Umbilical cord (tissue), 2 donors: ENCODE results near the gene HNRNPM. TPM values are rescaled to one million over a fixed set of nuclear protein-coding genes. Genes with fewer than 3 reads are reported as not detected.

ENCODE experiments used
- DNase-seq: peaks from one replicate; pipeline ENCODE4 v3.0.0-alpha.2; 2015; ENCODE audit warnings: low spot score
- total RNA-seq: library from RNA; depleted of rRNA; stranded (reverse); fragments of >200 nt; gene quantifications from one replicate; pipeline ENCODE4 v1.2.3, GENCODE V29; 2014; ENCODE audit warnings: low replicate concordance; ENCODE audit not compliant: insufficient read depth

The HNRNPM gene
- total RNA-seq, 1 donor from 2014 or later: 109 TPM

GRCh38 chr19:8459095-8459494 is 14.3 kb downstream of the HNRNPM start:
- DNase-seq: no peak

- peak; percentile 38 for DNase-seq
Observed at GRCh38 chr19:8459520-8460270, 14.9 kb downstream of the HNRNPM start.

GRCh38 chr19:8460516-8461298 is 15.9 kb downstream of the HNRNPM start:
- DNase-seq: no peak

GRCh38 chr19:8461376-8461775 is 16.6 kb downstream of the HNRNPM start:
- no peak for DNase-seq

- no peak for DNase-seq
Observed at GRCh38 chr19:8461891-8462290, 17.1 kb downstream of the HNRNPM start.

- DNase-seq: no peak
Observed at GRCh38 chr19:8462571-8462970, 17.8 kb downstream of the HNRNPM start.

- no peak for DNase-seq
Observed at GRCh38 chr19:8463365-8463764, 18.6 kb downstream of the HNRNPM start.

GRCh38 chr19:8466018-8466417 is 21.2 kb downstream of the HNRNPM start:
- no peak for DNase-seq

GRCh38 chr19:8468124-8468523 is 23.3 kb downstream of the HNRNPM start:
- DNase-seq: no peak

GRCh38 chr19:8468761-8469373 is 24.1 kb downstream of the HNRNPM start:
- DNase-seq: no peak

GRCh38 chr19:8469613-8470368 is 25.0 kb downstream of the HNRNPM start:
- no peak for DNase-seq

GRCh38 chr19:8473648-8474476 is 29.1 kb downstream of the HNRNPM start:
- no peak for DNase-seq

- DNase-seq: no peak
Observed at GRCh38 chr19:8475005-8475404, 30.2 kb downstream of the HNRNPM start.

GRCh38 chr19:8476524-8476923 is 31.7 kb downstream of the HNRNPM start:
- DNase-seq: no peak

GRCh38 chr19:8477889-8478288 is 33.1 kb downstream of the HNRNPM start:
- DNase-seq: no peak

GRCh38 chr19:8478598-8478997 is 33.8 kb downstream of the HNRNPM start:
- DNase-seq: no peak

GRCh38 chr19:8481201-8481600 is 36.4 kb downstream of the HNRNPM start:
- no peak for DNase-seq

GRCh38 chr19:8481616-8482015 is 36.8 kb downstream of the HNRNPM start:
- DNase-seq: no peak

- peak; percentile 50 for DNase-seq
Observed at GRCh38 chr19:8482696-8483095, 37.9 kb downstream of the HNRNPM start.

GRCh38 chr19:8483165-8483564 is 38.4 kb downstream of the HNRNPM start:
- no peak for DNase-seq

- DNase-seq: peak; percentile 39
Observed at GRCh38 chr19:8484331-8484894, 39.6 kb downstream of the HNRNPM start.
